ENCODE results near the gene SEPTIN1.
"Not testable (repeated sequence)": the region's sequence is repeated elsewhere in the genome, so short reads cannot be mapped to it uniquely, and the experiment has no call there.

SEPTIN1 gene

DNA sequence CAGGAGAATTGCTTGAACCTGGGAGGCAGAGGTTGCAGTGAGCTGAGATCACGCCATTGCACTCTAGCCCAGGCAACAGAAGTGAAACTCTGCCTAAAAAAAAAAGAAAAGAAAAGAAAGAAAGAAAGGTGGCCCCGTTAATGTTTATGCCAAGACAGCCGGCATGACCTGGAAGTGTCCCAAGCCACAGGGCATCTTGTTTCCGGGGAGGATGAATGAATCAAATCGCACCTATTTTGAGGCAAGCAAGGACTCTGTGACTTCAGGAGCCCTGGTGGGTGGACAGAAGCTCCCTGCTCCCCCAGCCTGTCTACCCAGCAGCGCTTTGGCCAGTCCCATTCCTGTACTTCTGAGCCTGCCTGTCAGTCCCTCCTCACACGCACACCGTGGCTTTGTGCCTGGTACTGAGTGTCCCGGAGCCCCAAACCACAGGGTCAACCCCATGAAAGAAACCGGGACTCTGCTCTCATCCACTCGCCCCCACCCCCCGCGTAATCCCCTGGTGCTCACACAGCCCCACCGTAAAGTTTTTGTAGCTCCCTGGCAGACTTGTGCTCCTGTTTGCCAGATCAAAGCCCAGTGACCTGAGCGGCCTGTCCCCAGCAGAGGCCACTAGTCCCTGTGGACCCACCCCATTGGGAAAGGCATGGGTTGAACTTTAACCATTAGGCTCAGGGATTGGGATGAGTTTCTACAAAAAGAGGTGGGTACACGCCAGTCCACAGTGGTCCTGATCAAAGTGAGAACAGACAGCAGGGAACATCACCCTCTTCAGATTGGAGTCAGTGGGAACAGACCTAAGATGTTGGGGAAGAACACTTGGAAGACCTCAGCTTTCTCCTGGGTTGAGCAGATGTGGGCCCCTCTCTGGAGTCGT is 46.5 kb downstream of the SEPTIN1 start:
- TF ChIP-seq, protein P1, sequence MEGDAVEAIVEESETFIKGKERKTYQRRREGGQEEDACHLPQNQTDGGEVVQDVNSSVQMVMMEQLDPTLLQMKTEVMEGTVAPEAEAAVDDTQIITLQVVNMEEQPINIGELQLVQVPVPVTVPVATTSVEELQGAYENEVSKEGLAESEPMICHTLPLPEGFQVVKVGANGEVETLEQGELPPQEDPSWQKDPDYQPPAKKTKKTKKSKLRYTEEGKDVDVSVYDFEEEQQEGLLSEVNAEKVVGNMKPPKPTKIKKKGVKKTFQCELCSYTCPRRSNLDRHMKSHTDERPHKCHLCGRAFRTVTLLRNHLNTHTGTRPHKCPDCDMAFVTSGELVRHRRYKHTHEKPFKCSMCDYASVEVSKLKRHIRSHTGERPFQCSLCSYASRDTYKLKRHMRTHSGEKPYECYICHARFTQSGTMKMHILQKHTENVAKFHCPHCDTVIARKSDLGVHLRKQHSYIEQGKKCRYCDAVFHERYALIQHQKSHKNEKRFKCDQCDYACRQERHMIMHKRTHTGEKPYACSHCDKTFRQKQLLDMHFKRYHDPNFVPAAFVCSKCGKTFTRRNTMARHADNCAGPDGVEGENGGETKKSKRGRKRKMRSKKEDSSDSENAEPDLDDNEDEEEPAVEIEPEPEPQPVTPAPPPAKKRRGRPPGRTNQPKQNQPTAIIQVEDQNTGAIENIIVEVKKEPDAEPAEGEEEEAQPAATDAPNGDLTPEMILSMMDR (IDR thresholded peaks at IDR 0.05) = no peak
- Histone ChIP-seq H3K36me3 (no peaks in the 10 kb centered on the region), H3K27ac (peak overlapping the region; percentile 95), H3K9me3 (no peaks in the 10 kb centered on the region), H3K27me3 (no peaks in the 10 kb centered on the region), H3K4me1 (ENCODE audit: control insufficient read depth in 1 of 2, insufficient read depth in 1 of 2, low read depth in 1 of 2, low read length in 1 of 2) (peaks cover 9 to 10% of the 10 kb centered on the region in 2 experiments), H3K4me3 (ENCODE audit: low read depth in 1 of 2, low read length in 1 of 2) (peak overlapping the region; percentile 65 to 82)

DNA sequence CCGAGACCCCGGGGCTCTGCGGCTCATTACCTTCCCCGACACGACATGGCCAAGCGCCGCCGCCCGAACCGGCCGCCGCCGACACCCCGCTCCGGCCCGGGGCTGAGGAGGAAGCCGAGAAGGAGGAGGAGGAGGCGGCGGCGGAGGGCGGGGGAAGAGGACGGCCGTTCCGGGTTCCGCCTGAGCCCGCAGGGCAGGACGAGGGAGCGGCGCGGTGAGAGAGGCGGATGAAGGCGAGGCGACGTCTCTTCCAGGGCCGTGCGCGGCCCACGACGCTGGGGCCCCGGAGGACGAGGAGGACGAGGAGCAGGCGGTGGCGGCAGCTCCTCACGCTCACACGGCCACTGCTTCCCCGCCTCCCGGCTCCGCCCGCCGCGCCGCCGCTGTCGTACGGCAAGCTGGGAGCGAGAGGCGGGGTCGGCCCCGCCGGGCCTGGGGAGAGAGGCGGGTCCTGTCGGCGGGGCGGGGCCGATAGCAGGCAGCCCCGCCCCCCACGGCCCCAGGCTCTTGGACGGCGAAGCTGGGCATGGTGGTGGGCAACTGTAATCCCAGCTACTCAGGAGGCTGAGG is 47.2 kb downstream of the SEPTIN1 start:
- not testable (repeated sequence) for H3K9me3 ChIP-seq, H3K27me3 ChIP-seq, H3K36me3 ChIP-seq
- TF ChIP-seq, protein P1 (IDR thresholded peaks at IDR 0.05) = peak; percentile 14
- peak overlapping the region; percentile 65 to 82 for H3K4me3 ChIP-seq (ENCODE audit: low read depth in 1 of 2, low read length in 1 of 2)
- H3K4me1 ChIP-seq (ENCODE audit: control insufficient read depth in 1 of 2, insufficient read depth in 1 of 2, low read depth in 1 of 2, low read length in 1 of 2) = peaks cover 15% of the 10 kb centered on the region in 2 experiments
- peak overlapping the region; percentile 95 for H3K27ac ChIP-seq

DNA sequence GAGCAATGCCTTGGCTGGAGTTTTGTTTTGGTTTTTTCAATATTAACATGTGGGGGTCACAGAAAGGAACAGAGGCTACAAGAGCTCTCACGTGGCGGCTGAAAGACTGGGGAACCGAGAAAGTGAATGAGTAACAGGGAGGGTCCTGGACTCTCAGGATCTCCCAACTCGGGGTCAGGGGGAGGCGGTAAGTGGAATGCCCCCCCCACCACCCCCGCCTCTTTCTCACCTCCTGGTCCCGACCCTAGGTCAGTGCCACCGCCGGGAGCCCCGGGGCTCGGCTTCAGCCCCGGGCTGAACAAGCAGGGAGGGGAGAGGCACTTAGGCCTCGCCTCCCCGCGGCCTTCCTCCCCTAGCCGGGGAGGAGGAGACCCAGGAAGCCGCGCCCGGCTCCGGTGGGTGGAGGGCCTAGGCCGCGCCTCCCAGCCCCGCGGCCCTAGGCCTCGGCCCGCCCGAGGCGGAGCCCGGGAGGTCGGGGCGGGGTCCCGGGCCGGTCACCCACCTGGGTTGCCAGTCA is 47.8 kb downstream of the SEPTIN1 start:
- not testable (repeated sequence) for H3K9me3 ChIP-seq

More for the DNA sequence above, 47.8 kb downstream of the SEPTIN1 start:
- H3K4me1 ChIP-seq (ENCODE audit: control insufficient read depth in 1 of 2, insufficient read depth in 1 of 2, low read depth in 1 of 2, low read length in 1 of 2) = peaks cover 15% of the 10 kb centered on the region in 2 experiments
- H3K27me3 ChIP-seq, H3K36me3 ChIP-seq: not testable (repeated sequence)
- H3K4me3 ChIP-seq (ENCODE audit: low read depth in 1 of 2, low read length in 1 of 2) = peak overlapping the region; percentile 65 to 82
- H3K27ac ChIP-seq = peak overlapping the region; percentile 95
